Common myeloid progenitor, CD34-positive (primary cell): Measurements from ENCODE around the gene STAB2.

ENCODE experiments used
- CTCF ChIA-PET: fragments of 350-600 bp; sonication (Branson Sonifier 250); formaldehyde crosslinking; loops from one replicate; lab custom pipeline; 2021; ENCODE audit warnings: antibody characterized with exemption; lab: Charles Lee
- POLR2A ChIA-PET: fragments of 350-600 bp; sonication (Branson Sonifier 250); formaldehyde crosslinking; loops from one replicate; lab custom pipeline; 2021; ENCODE audit warnings: antibody characterized with exemption; lab: Charles Lee
- DNase-seq, 3 donors: peaks; one replicate each; pipeline versions ENCODE4 v3.0.0 to v3.0.0-alpha.2; 2013
- H3K27ac ChIP-seq, 2 experiments: 1 replicate in 1 of 2; 2 replicates in 1 of 2; pipeline ENCODE4 v1.7.0; 2013; ENCODE audit warnings: inconsistent platforms in 2 of 2, low read length in 2 of 2, mild to moderate bottlenecking in 2 of 2, low read depth in 1 of 2, moderate library complexity in 1 of 2; ENCODE audit not compliant: severe bottlenecking in 2 of 2, insufficient read depth in 1 of 2, poor library complexity in 1 of 2
- H3K27me3 ChIP-seq, 5 experiments: replicated peaks in 2 of 5; 1 replicate in 3 of 5; 2 replicates in 2 of 5; pipeline versions ENCODE4 v1.6.1 to v1.7.0; 2013; ENCODE audit warnings: low read length in 4 of 5, mild to moderate bottlenecking in 2 of 5, moderate library complexity in 2 of 5, inconsistent platforms in 1 of 5; ENCODE audit not compliant: insufficient read depth in 5 of 5, control insufficient read depth in 4 of 5
- H3K36me3 ChIP-seq, 4 experiments: 1 replicate in 2 of 4; 2 replicates in 2 of 4; pipeline versions ENCODE4 v1.6.1 to v1.7.0; 2013; ENCODE audit warnings: low read length in 3 of 4, control low read depth in 1 of 4, mild to moderate bottlenecking in 1 of 4; ENCODE audit not compliant: control insufficient read depth in 4 of 4, insufficient read depth in 4 of 4
- H3K4me1 ChIP-seq, 4 experiments: 1 replicate in 3 of 4; 2 replicates in 1 of 4; pipeline versions ENCODE4 v1.6.1 to v1.7.1; 2013; ENCODE audit warnings: low read length in 3 of 4, mild to moderate bottlenecking in 3 of 4, control low read depth in 1 of 4, inconsistent platforms in 1 of 4, moderate library complexity in 1 of 4; ENCODE audit not compliant: control insufficient read depth in 4 of 4, insufficient read depth in 4 of 4; ENCODE audit errors: control extremely low read depth in 1 of 4
- H3K4me3 ChIP-seq, 7 experiments: 1 replicate in 4 of 7; 2 replicates in 3 of 7; pipeline versions ENCODE4 v1.5.1 to v1.7.0; 2013; ENCODE audit warnings: mild to moderate bottlenecking in 7 of 7, low read length in 6 of 7, moderate library complexity in 6 of 7, inconsistent platforms in 2 of 7, low read depth in 2 of 7, control low read depth in 1 of 7; ENCODE audit not compliant: insufficient read depth in 4 of 7, control insufficient read depth in 1 of 7; ENCODE audit errors: extremely low read depth in 1 of 7
- H3K9me3 ChIP-seq, 5 experiments: 1 replicate in 4 of 5; 2 replicates in 1 of 5; pipeline versions ENCODE4 v1.6.1 to v1.7.1; 2013; ENCODE audit warnings: low read length in 4 of 5, mild to moderate bottlenecking in 2 of 5, inconsistent platforms in 1 of 5, low read depth in 1 of 5, moderate library complexity in 1 of 5; ENCODE audit not compliant: control insufficient read depth in 4 of 5, insufficient read depth in 2 of 5; ENCODE audit errors: control extremely low read depth in 1 of 5
- WGBS: methylation state at CpG from one replicate; pipeline ENCODE4 v1.1.5; 2013; ENCODE audit not compliant: insufficient coverage; 5-methylcytosine and 5-hydroxymethylcytosine counted together

The STAB2 gene

GRCh38 chr12:103634732-103635131, 47.7 kb downstream of the STAB2 start:
- 100% methylated on average over 1 of the region's 4 CpGs for WGBS
- Histone ChIP-seq H3K4me3 (no peak overlapping the region), H3K9me3 (peaks cover 0 to 26% (median 15%) of the 10 kb centered on the region in 5 experiments), H3K4me1 (no peaks in the 10 kb centered on the region), H3K27ac (no peak overlapping the region), H3K27me3 (peaks cover 0 to 39% (median 2%) of the 10 kb centered on the region in 5 experiments), H3K36me3 (no peaks in the 10 kb centered on the region)
- CTCF ChIA-PET: no interaction called here
- DNase-seq: no peak
- POLR2A ChIA-PET: no interaction called here

- Histone ChIP-seq H3K9me3 (peaks cover 0 to 26% (median 15%) of the 10 kb centered on the region in 5 experiments), H3K27ac (no peak overlapping the region), H3K36me3 (no peaks in the 10 kb centered on the region), H3K27me3 (peaks cover 0 to 35% (median 2%) of the 10 kb centered on the region in 5 experiments), H3K4me3 (no peak overlapping the region), H3K4me1 (no peaks in the 10 kb centered on the region)
- no peak for DNase-seq
- CTCF ChIA-PET: no interaction called here
- 100% methylated on average over 3 of the region's 4 CpGs for WGBS
- POLR2A ChIA-PET: no interaction called here
These were observed 48.3 kb downstream of the STAB2 start for GRCh38 chr12:103635419-103635818.

GRCh38 chr12:103637021-103637420, 49.9 kb downstream of the STAB2 start:
- Histone ChIP-seq H3K27ac (no peak overlapping the region), H3K9me3 (peaks cover 0 to 22% (median 11%) of the 10 kb centered on the region in 5 experiments), H3K36me3 (no peaks in the 10 kb centered on the region), H3K4me1 (peaks cover 0 to 9% (median 0%) of the 10 kb centered on the region in 4 experiments), H3K4me3 (no peak overlapping the region), H3K27me3 (peaks cover 0 to 27% (median 2%) of the 10 kb centered on the region in 5 experiments)
- DNase-seq: no peak
- ChIA-PET POLR2A (no interaction called here), CTCF (interaction anchor here (0.7 kb wide), 1 partner anchor 46 kb away, joined by 3 read pairs; no protein-coding TSS in a partner anchor)
- no CpG with 5 or more reads among the region's 7 CpGs for WGBS

GRCh38 chr12:103637429-103637828, 50.4 kb downstream of the STAB2 start:
- ChIA-PET CTCF (interaction anchor here (0.7 kb wide), 1 partner anchor 47 kb away, joined by 3 read pairs; no protein-coding TSS in a partner anchor), POLR2A (no interaction called here)
- Histone ChIP-seq H3K4me3 (no peak overlapping the region), H3K9me3 (peaks cover 0 to 19% (median 9%) of the 10 kb centered on the region in 5 experiments), H3K27me3 (peaks cover 0 to 23% (median 2%) of the 10 kb centered on the region in 5 experiments), H3K27ac (no peak overlapping the region), H3K36me3 (no peaks in the 10 kb centered on the region), H3K4me1 (peaks cover 0 to 9% (median 0%) of the 10 kb centered on the region in 4 experiments)
- DNase-seq: no peak
- WGBS: no CpG with 5 or more reads among the region's 2 CpGs

- DNase-seq: peak in 1 of 3 donors; percentile 26
- H3K9me3 ChIP-seq: peaks cover 0 to 7% (median 6%) of the 10 kb centered on the region in 5 experiments
- ChIA-PET CTCF (no interaction called here), POLR2A (no interaction called here)
- no CpG with 5 or more reads among the region's 6 CpGs for WGBS
- H3K27me3 ChIP-seq: peaks cover 0 to 22% (median 2%) of the 10 kb centered on the region in 5 experiments
- H3K36me3 ChIP-seq: no peaks in the 10 kb centered on the region
- H3K27ac ChIP-seq: no peak overlapping the region
- no peak overlapping the region for H3K4me3 ChIP-seq
- peaks cover 0 to 9% (median 0%) of the 10 kb centered on the region in 4 experiments for H3K4me1 ChIP-seq
These were observed 52.9 kb downstream of the STAB2 start for GRCh38 chr12:103639983-103640382.

GRCh38 chr12:103640410-103640809, 53.3 kb downstream of the STAB2 start:
- Histone ChIP-seq H3K36me3 (no peaks in the 10 kb centered on the region), H3K9me3 (peaks cover 0 to 3% (median 1%) of the 10 kb centered on the region in 5 experiments), H3K27me3 (peaks cover 0 to 18% (median 2%) of the 10 kb centered on the region in 5 experiments), H3K4me1 (peaks cover 0 to 9% (median 0%) of the 10 kb centered on the region in 4 experiments), H3K27ac (no peak overlapping the region), H3K4me3 (no peak overlapping the region)
- ChIA-PET POLR2A (no interaction called here), CTCF (no interaction called here)
- peak; percentile 40 to 76 (median 55) for DNase-seq
- WGBS: 0% methylated on average over 1 of the region's 1 CpG

- ChIA-PET POLR2A (no interaction called here), CTCF (no interaction called here)
- no peak overlapping the region for H3K27ac ChIP-seq
- no peaks in the 10 kb centered on the region for H3K36me3 ChIP-seq
- no CpG with 5 or more reads among the region's 4 CpGs for WGBS
- no peak for DNase-seq
- H3K9me3 ChIP-seq: no peaks in the 10 kb centered on the region
- no peak overlapping the region for H3K4me3 ChIP-seq
- H3K4me1 ChIP-seq: peaks cover 0 to 9% (median 0%) of the 10 kb centered on the region in 4 experiments
- peaks cover 0 to 16% (median 2%) of the 10 kb centered on the region in 5 experiments for H3K27me3 ChIP-seq
These were observed 53.8 kb downstream of the STAB2 start for GRCh38 chr12:103640831-103641230.
